ENCODE measurements around the gene KCNQ1.

- TF ChIP-seq POLR2A (IDR thresholded peaks at IDR 0.05) = no peak
- TF ChIP-seq, protein P1, sequence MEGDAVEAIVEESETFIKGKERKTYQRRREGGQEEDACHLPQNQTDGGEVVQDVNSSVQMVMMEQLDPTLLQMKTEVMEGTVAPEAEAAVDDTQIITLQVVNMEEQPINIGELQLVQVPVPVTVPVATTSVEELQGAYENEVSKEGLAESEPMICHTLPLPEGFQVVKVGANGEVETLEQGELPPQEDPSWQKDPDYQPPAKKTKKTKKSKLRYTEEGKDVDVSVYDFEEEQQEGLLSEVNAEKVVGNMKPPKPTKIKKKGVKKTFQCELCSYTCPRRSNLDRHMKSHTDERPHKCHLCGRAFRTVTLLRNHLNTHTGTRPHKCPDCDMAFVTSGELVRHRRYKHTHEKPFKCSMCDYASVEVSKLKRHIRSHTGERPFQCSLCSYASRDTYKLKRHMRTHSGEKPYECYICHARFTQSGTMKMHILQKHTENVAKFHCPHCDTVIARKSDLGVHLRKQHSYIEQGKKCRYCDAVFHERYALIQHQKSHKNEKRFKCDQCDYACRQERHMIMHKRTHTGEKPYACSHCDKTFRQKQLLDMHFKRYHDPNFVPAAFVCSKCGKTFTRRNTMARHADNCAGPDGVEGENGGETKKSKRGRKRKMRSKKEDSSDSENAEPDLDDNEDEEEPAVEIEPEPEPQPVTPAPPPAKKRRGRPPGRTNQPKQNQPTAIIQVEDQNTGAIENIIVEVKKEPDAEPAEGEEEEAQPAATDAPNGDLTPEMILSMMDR (IDR thresholded peaks at IDR 0.05) = no peak
These were observed 388.4 kb downstream of the KCNQ1 start for GRCh38 chr11:2833051-2833715.

Data from body of pancreas (tissue), 4 donors.